ENCODE data around the gene PTPRC. TPM values are rescaled to one million over a fixed set of nuclear protein-coding genes. Genes with fewer than 3 reads are reported as not detected.

The PTPRC gene
- total and polyA plus RNA-seq, 2 donors (not counting 3 experiments of a cell fraction or from before 2014, with no cell fraction given): not detected

- BruUV-seq (replicated peaks): no TSS peak
- no peak for FAIRE-seq
- no peak for DNase-seq (ENCODE audit: low read depth, low spot score)
- no peaks in the 10 kb centered on the region for H3K9me1 ChIP-seq (replicated peaks; ENCODE audit: control insufficient read depth, extremely low read depth, insufficient read depth, low read length)
- H3K4me2 ChIP-seq (ENCODE audit: insufficient read depth, low read length): no peak overlapping the region
- dilution Hi-C loops (cut with MboI; ENCODE audit: extremely low pct_ligation_motif_present, low sequenced_read_pairs): no loop called here
- intact Hi-C loops (cut with micrococcal nuclease): no loop called here
- no peaks in the 10 kb centered on the region for H3K9me3 ChIP-seq (replicated peaks; ENCODE audit: control insufficient read depth, insufficient read depth, low read length)
- POLR2A ChIA-PET: no interaction called here
- no peak overlapping the region for H2AFZ ChIP-seq (ENCODE audit: low read depth, low read length)
- CTCF ChIA-PET: no interaction called here
- no peaks in the 10 kb centered on the region for H4K20me1 ChIP-seq (replicated peaks; ENCODE audit: control insufficient read depth, extremely low read depth, insufficient read depth, low read length)
- H3K4me3 ChIP-seq (replicated peaks in 1 of 3; ENCODE audit: insufficient read depth in 1 of 3, low read depth in 1 of 3, low read length in 3 of 3): no peak overlapping the region
- H3K9ac ChIP-seq (replicated peaks; ENCODE audit: extremely low read depth, insufficient read depth, low read length): no peak overlapping the region
- H3K79me2 ChIP-seq (ENCODE audit: control insufficient read depth, insufficient read depth, low read length): no peaks in the 10 kb centered on the region
- H3K27ac ChIP-seq (ENCODE audit: insufficient read depth, low read depth, low read length): no peak overlapping the region
- H3K4me1 ChIP-seq (ENCODE audit: control insufficient read depth, extremely low read depth, insufficient read depth, low read length): no peaks in the 10 kb centered on the region
- no peaks in the 10 kb centered on the region for H3K27me3 ChIP-seq (ENCODE audit: control insufficient read depth in 2 of 2, insufficient read depth in 2 of 2, low read length in 2 of 2)
- TF ChIP-seq JUN (IDR thresholded peaks at IDR 0.05; ENCODE audit: borderline replicate concordance, insufficient read depth, insufficient read length, low read depth): no peak
- no peak for TF ChIP-seq POLR2A (IDR thresholded peaks at IDR 0.05; ENCODE audit: low read depth, low read length)
- no peak for TF ChIP-seq CTCF (IDR thresholded peaks at IDR 0.05; ENCODE audit: extremely low read depth in 1 of 2, insufficient read depth in 1 of 2, low read depth in 1 of 2, low read length in 2 of 2)
- no peak for TF ChIP-seq MYC (IDR thresholded peaks at IDR 0.05; ENCODE audit: low read depth, low read length)
- no peak for TF ChIP-seq FOS (IDR thresholded peaks at IDR 0.05; ENCODE audit: borderline replicate concordance, insufficient read depth, low read length)
- TF ChIP-seq GATA2 (IDR thresholded peaks at IDR 0.05; ENCODE audit: insufficient read depth, insufficient read length, low read depth, low read length): no peak
- no peak for TF ChIP-seq MAX (IDR thresholded peaks at IDR 0.05; ENCODE audit: insufficient read depth, insufficient read length)
- TF ChIP-seq POLR2AphosphoS5 (IDR thresholded peaks at IDR 0.05; ENCODE audit: insufficient read depth, low read depth, low read length): no peak
- no peak for TF ChIP-seq EZH2 (IDR thresholded peaks at IDR 0.05; ENCODE audit: borderline replicate concordance, low read depth, low read length, severe bottlenecking)
- no peaks in the 10 kb centered on the region for H3K36me3 ChIP-seq (ENCODE audit: control insufficient read depth in 2 of 2, extremely low read depth in 1 of 2, insufficient read depth in 2 of 2, low read length in 2 of 2)
These were observed 5.1 kb upstream of the PTPRC start for GRCh38 chr1:198633675-198634121.
